Measurements from ENCODE around the gene RUNDC3A. TPM values are rescaled to one million over a fixed set of nuclear protein-coding genes. Genes with fewer than 3 reads are reported as not detected.
"Not testable (repeated sequence)": the region's sequence is repeated elsewhere in the genome, so short reads cannot be mapped to it uniquely, and the experiment has no call there.

The RUNDC3A gene
- total and polyA plus RNA-seq, 2 of the 13 experiments (the other 11 are each of a cell fraction or from before 2014, with no cell fraction given), result 0.25 TPM; not detected in 1

DNA sequence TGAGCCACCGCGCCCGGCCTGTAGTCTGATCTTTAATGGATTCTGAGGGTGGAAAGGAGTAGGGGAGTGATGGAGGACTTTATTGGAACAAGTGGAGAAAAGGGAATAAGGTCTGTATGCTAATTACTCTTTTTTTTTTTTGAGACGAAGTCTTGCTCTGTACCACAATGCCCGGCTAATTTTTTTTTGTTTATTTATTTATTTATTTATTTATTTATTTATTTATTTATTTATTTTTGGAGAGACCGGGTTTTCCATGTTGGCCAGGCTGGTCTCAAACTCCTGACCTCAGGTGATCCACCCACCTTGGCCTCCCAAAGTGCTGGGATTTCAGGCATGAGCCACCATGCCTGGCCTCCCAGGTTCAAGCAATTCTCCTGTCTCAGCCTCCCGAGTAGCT is 21.1 kb downstream of the RUNDC3A start:
- H3K36me3 ChIP-seq (replicated peaks in 1 of 2; ENCODE audit: control insufficient read depth in 1 of 2, insufficient read depth in 2 of 2, low read length in 2 of 2); H3K4me2 ChIP-seq (ENCODE audit: low read depth, low read length); POLR2A ChIA-PET; FAIRE-seq; DNase-seq (ENCODE audit: low spot score); H3K4me3 ChIP-seq (replicated peaks in 1 of 3; ENCODE audit: insufficient read depth in 1 of 3, low read depth in 2 of 3, low read length in 3 of 3); H3K9ac ChIP-seq (ENCODE audit: insufficient read depth, low read depth, low read length); ATAC-seq; H2AFZ ChIP-seq (ENCODE audit: low read length); BruUV-seq (replicated peaks); H3K79me2 ChIP-seq (ENCODE audit: insufficient read depth, low read length); H3K9me3 ChIP-seq (ENCODE audit: low read length); H3K27ac ChIP-seq (ENCODE audit: extremely low read length, insufficient read depth, low read length); H4K20me1 ChIP-seq (ENCODE audit: insufficient read depth, low read length): not testable (repeated sequence)
- CTCF ChIA-PET (ENCODE audit: low intra/inter-chr PET ratio, low total read pairs), result interaction anchor here (1.5 kb wide), 1 partner anchor 21 kb away, joined by 4 read pairs; no protein-coding TSS in a partner anchor
- in situ Hi-C loops (cut with HindIII; ENCODE audit: extremely low pct_ligation_motif_present, low pct_unique_long_range_greater_than_20kb), result loop anchor here (5.0 kb wide), 1 partner anchor 107 kb away; no protein-coding TSS in a partner anchor
- Histone ChIP-seq H3K27me3 (ENCODE audit: control insufficient read depth in 1 of 2, insufficient read depth in 2 of 2, low read length in 2 of 2) (peaks cover 0 to 19% of the 10 kb centered on the region in 2 experiments; a peak in 3 of 5 replicates), H3K4me1 (ENCODE audit: insufficient read depth, low read length) (peaks cover 48% of the 10 kb centered on the region)
- intact Hi-C loops (cut with micrococcal nuclease; ENCODE audit: unreplicated experiment), result loop anchor here (5.0 to 10.0 kb wide), 2 partner anchors 55 to 127 kb away; no protein-coding TSS in a partner anchor
- WGBS (ENCODE audit: low lambda C conversion rate), result 83% methylated on average over 7 of the region's 7 CpGs

GRCh38 chr17:44330263-44330662 is 21.9 kb downstream of the RUNDC3A start:
- H3K4me3 ChIP-seq (replicated peaks in 1 of 3; ENCODE audit: insufficient read depth in 1 of 3, low read depth in 2 of 3, low read length in 3 of 3); DNase-seq (ENCODE audit: low spot score); H2AFZ ChIP-seq (ENCODE audit: low read length); H3K9me3 ChIP-seq (ENCODE audit: low read length); in situ Hi-C loops (cut with HindIII; ENCODE audit: extremely low pct_ligation_motif_present, low pct_unique_long_range_greater_than_20kb); ATAC-seq; H4K20me1 ChIP-seq (ENCODE audit: insufficient read depth, low read length); H3K4me2 ChIP-seq (ENCODE audit: low read depth, low read length); H3K27ac ChIP-seq (ENCODE audit: extremely low read length, insufficient read depth, low read length); intact Hi-C loops (cut with micrococcal nuclease; ENCODE audit: unreplicated experiment); BruUV-seq (replicated peaks); H3K79me2 ChIP-seq (ENCODE audit: insufficient read depth, low read length); FAIRE-seq; H3K36me3 ChIP-seq (replicated peaks in 1 of 2; ENCODE audit: control insufficient read depth in 1 of 2, insufficient read depth in 2 of 2, low read length in 2 of 2); H3K9ac ChIP-seq (ENCODE audit: insufficient read depth, low read depth, low read length): not testable (repeated sequence)
- POLR2A ChIA-PET, result interaction anchor here (0.6 to 2.0 kb wide), 2 partner anchors 15 to 475 kb away, joined by 3 to 9 read pairs; partner anchors contain the start of gene GRN
- H3K27me3 ChIP-seq (ENCODE audit: control insufficient read depth in 1 of 2, insufficient read depth in 2 of 2, low read length in 2 of 2), result peaks cover 0 to 24% of the 10 kb centered on the region in 2 experiments; a peak in 4 of 5 replicates
- CTCF ChIA-PET (ENCODE audit: low intra/inter-chr PET ratio, low total read pairs), result interaction anchor here (1.5 to 2.7 kb wide), 2 partner anchors 16 to 20 kb away, joined by 4 to 6 read pairs; partner anchors contain the start of gene GRN
- WGBS (ENCODE audit: low lambda C conversion rate), result 61% methylated on average over 5 of the region's 5 CpGs
- peaks cover 48% of the 10 kb centered on the region for H3K4me1 ChIP-seq (ENCODE audit: insufficient read depth, low read length)
